Endothelial cell of umbilical vein (primary cell): ENCODE measurements around the gene ICE2. TPM values are rescaled to one million over a fixed set of nuclear protein-coding genes. Genes with fewer than 3 reads are reported as not detected.

ENCODE experiments used
- BruUV-seq: library from RNA; stranded (reverse); fragments of 400-500 nt; replicated peaks from 2 replicates; lab custom pipeline; 2021; lab: Mats Ljungman, UMichigan
- CTCF ChIA-PET: fragments of 300-600, 350-600 bp; sonication (Branson Sonifier 250); formaldehyde crosslinking; loops from one replicate; lab custom pipeline; 2021; ENCODE audit warnings: antibody characterized with exemption, inconsistent platforms; lab: Charles Lee
- POLR2A ChIA-PET: fragments of 300-600, 350-600 bp; sonication (Branson Sonifier 250); formaldehyde crosslinking; loops from one replicate; lab custom pipeline; 2021; ENCODE audit warnings: antibody characterized with exemption, inconsistent platforms; lab: Charles Lee
- DNase-seq: peaks from one replicate; pipeline ENCODE4 v3.0.0-alpha.2; 2011; ENCODE audit warnings: low read depth, low spot score
- FAIRE-seq: peaks from 2 replicates; lab custom pipeline; 2011; peaks lifted over from hg19 to GRCh38; lab: Jason Lieb, UNC
- H2AFZ ChIP-seq: 2 replicates; pipeline ENCODE4 v1.6.0; 2012; ENCODE audit warnings: low read depth, low read length, control low read depth, inconsistent platforms
- H3K27ac ChIP-seq: 2 replicates; pipeline ENCODE4 v1.5.1; 2011; ENCODE audit warnings: low read depth, mild to moderate bottlenecking, control low read depth, low read length, moderate library complexity; ENCODE audit not compliant: insufficient read depth
- H3K27me3 ChIP-seq, 2 experiments: 2 replicates each; pipeline versions ENCODE4 v1.6.0 to v1.6.1; 2011; ENCODE audit warnings: low read length in 2 of 2, mixed read lengths in 1 of 2; ENCODE audit not compliant: control insufficient read depth in 2 of 2, insufficient read depth in 2 of 2
- H3K36me3 ChIP-seq, 2 experiments: 2 replicates in 1 of 2; 3 replicates in 1 of 2; pipeline ENCODE4 v1.5.1; 2011; ENCODE audit warnings: low read length in 2 of 2, mild to moderate bottlenecking in 1 of 2, moderate library complexity in 1 of 2; ENCODE audit not compliant: control insufficient read depth in 2 of 2, insufficient read depth in 2 of 2; ENCODE audit errors: extremely low read depth in 1 of 2
- H3K4me1 ChIP-seq: 3 replicates; pipeline ENCODE4 v1.5.1; 2011; ENCODE audit warnings: mild to moderate bottlenecking, low read length; ENCODE audit not compliant: control insufficient read depth, insufficient read depth; ENCODE audit errors: extremely low read depth
- H3K4me2 ChIP-seq: 2 replicates; pipeline ENCODE4 v1.6.1; 2011; ENCODE audit warnings: low read length, control low read depth, mixed read lengths; ENCODE audit not compliant: insufficient read depth
- H3K4me3 ChIP-seq, 3 experiments: fragments of 200-600 bp in 1 of 3; sonication (generic), shearing (Covaris generic) in 1 of 3; replicated peaks in 1 of 3; 2 replicates each; pipeline ENCODE4 v1.5.1; 2011 to 2016; ENCODE audit warnings: control low read depth in 3 of 3, low read length in 3 of 3, mild to moderate bottlenecking in 2 of 3, inconsistent platforms in 1 of 3, low read depth in 1 of 3, moderate library complexity in 1 of 3; ENCODE audit not compliant: insufficient read depth in 1 of 3
- H3K79me2 ChIP-seq: 2 replicates; pipeline ENCODE4 v1.6.0; 2012; ENCODE audit warnings: low read length, inconsistent platforms; ENCODE audit not compliant: control insufficient read depth, insufficient read depth
- H3K9ac ChIP-seq: replicated peaks from 2 replicates; pipeline ENCODE3; 2011; ENCODE audit warnings: low read length, control low read depth; ENCODE audit not compliant: insufficient read depth; ENCODE audit errors: extremely low read depth
- H3K9me1 ChIP-seq: replicated peaks from 3 replicates; pipeline ENCODE4 v1.6.0; 2011; ENCODE audit warnings: mild to moderate bottlenecking, low read length; ENCODE audit not compliant: control insufficient read depth, insufficient read depth; ENCODE audit errors: extremely low read depth
- H3K9me3 ChIP-seq: replicated peaks from 2 replicates; pipeline ENCODE4 v1.5.1; 2012; ENCODE audit warnings: low read length, inconsistent platforms; ENCODE audit not compliant: control insufficient read depth, insufficient read depth
- H4K20me1 ChIP-seq: replicated peaks from 2 replicates; pipeline ENCODE3; 2011; ENCODE audit warnings: mild to moderate bottlenecking, low read length; ENCODE audit not compliant: control insufficient read depth, insufficient read depth; ENCODE audit errors: extremely low read depth
- EZH2 ChIP-seq: IDR thresholded peaks from 2 replicates; pipeline ENCODE4 v1.6.1; 2012; ENCODE audit warnings: borderline replicate concordance, low read depth, mild to moderate bottlenecking, moderate library complexity, low read length, inconsistent platforms; ENCODE audit not compliant: severe bottlenecking
- FOS ChIP-seq: IDR thresholded peaks from 2 replicates; pipeline ENCODE4 v1.6.1; 2011; ENCODE audit warnings: mild to moderate bottlenecking, low read length, moderate library complexity, borderline replicate concordance; ENCODE audit not compliant: insufficient read depth
- GATA2 ChIP-seq: IDR thresholded peaks from 2 replicates; pipeline ENCODE4 v1.7.0; 2011; ENCODE audit warnings: low read depth, mild to moderate bottlenecking, moderate library complexity, mixed read lengths, low read length; ENCODE audit not compliant: insufficient read length, insufficient read depth
- JUN ChIP-seq: IDR thresholded peaks from 2 replicates; pipeline ENCODE4 v1.6.1; 2011; ENCODE audit warnings: borderline replicate concordance, low read depth; ENCODE audit not compliant: insufficient read length, insufficient read depth
- MYC ChIP-seq: IDR thresholded peaks from one replicate; pipeline ENCODE4 v1.6.1; 2011; ENCODE audit warnings: mild to moderate bottlenecking, low read depth, low read length
- POLR2A ChIP-seq: IDR thresholded peaks from 2 replicates; pipeline ENCODE4 v1.6.1; 2012; ENCODE audit warnings: low read depth, mild to moderate bottlenecking, control low read depth, low read length
- POLR2AphosphoS5 ChIP-seq: IDR thresholded peaks from 2 replicates; pipeline ENCODE4 v1.6.1; 2012; ENCODE audit warnings: low read depth, mild to moderate bottlenecking, control low read depth, low read length, moderate library complexity; ENCODE audit not compliant: insufficient read depth
- dilution Hi-C: fragments of 300-500 bp; cut with MboI; formaldehyde crosslinking; loops from one replicate; pipeline ENCODE4 v1.15.0; 2019; ENCODE audit warnings: low sequenced_read_pairs; ENCODE audit not compliant: extremely low pct_ligation_motif_present
- intact Hi-C: fragments of 100-400 bp; cut with micrococcal nuclease; formaldehyde crosslinking; loops from one replicate; pipeline ENCODE4 v1.10.0; 2022
- polyA plus RNA-seq, 4 experiments: library from polyadenylated mRNA; depleted of rRNA in 3 of 4; stranded (reverse) in 3 of 4; unstranded in 1 of 4; fragments of >200 nt; gene quantifications; 2 replicates each; pipeline versions ENCODE4 v1.2.1 to v1.2.3, GENCODE V29; 2011 to 2012; ENCODE audit warnings: missing spikeins in 1 of 4
- total RNA-seq: library from RNA; stranded (reverse); gene quantifications from 2 replicates; pipeline ENCODE4 v1.2.3, GENCODE V29; 2021
- TF ChIP-seq, protein P1 (sequence below): IDR thresholded peaks from 2 replicates; pipeline ENCODE4 v1.6.1; 2011; ENCODE audit not compliant: insufficient read depth, insufficient read length
- TF ChIP-seq, protein P2 (sequence below), 2 donors: IDR thresholded peaks; 1 replicate in 1 of 2; 2 replicates in 1 of 2; pipeline ENCODE4 v1.5.1; 2011; ENCODE audit warnings: low read length in 2 of 2, mild to moderate bottlenecking in 2 of 2, moderate library complexity in 2 of 2, control low read depth in 1 of 2, inconsistent platforms in 1 of 2, low read depth in 1 of 2; ENCODE audit not compliant: insufficient read depth in 1 of 2; ENCODE audit errors: extremely low read depth in 1 of 2

ICE2 gene
- total and polyA plus RNA-seq, 2 donors (not counting 3 experiments of a cell fraction or from before 2014, with no cell fraction given) = 22.1 to 57.0 TPM

DNA sequence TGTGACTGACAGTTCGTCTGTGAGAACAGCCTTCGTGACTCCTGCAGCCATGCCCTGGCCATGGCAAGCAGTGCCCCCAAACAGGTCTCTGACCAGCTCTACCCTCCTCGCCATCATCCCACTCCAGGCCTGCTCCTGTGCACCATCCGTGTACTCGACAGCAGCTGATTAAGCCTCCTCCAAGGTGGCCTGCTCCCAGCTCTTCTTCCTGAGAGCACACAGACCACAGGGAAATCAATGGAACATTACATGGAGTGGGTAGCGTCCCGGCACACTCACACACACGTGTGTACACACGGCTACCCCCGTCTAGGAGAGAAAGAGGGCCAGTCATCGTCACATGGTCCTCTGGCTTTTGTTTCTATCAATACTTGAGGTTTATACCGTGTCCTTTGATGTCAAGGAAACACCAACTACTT is 102.3 kb downstream of the ICE2 start:
- no peak overlapping the region for H3K4me2 ChIP-seq
- H4K20me1 ChIP-seq = peaks cover 4% of the 10 kb centered on the region
- CTCF ChIA-PET = interaction anchor here (1.0 to 5.2 kb wide), 4 partner anchors 10 to 68 kb away, joined by 3 to 68 read pairs (median 4); no protein-coding TSS in a partner anchor
- TF ChIP-seq GATA2 (no peak), POLR2AphosphoS5 (peak; percentile 67)
- peaks cover 85% of the 10 kb centered on the region for H3K4me1 ChIP-seq
- no peak for DNase-seq
- no peaks in the 10 kb centered on the region for H3K9me3 ChIP-seq
- H3K79me2 ChIP-seq = peaks cover 69% of the 10 kb centered on the region
- dilution Hi-C loops (no loop called here), intact Hi-C loops (no loop called here)
- H3K36me3 ChIP-seq = peaks cover 34 to 54% of the 10 kb centered on the region in 2 experiments
- H3K9ac ChIP-seq = peak overlapping the region; percentile 0
- FAIRE-seq = no peak
- no TSS peak for BruUV-seq
- POLR2A ChIA-PET = interaction anchor here (1.5 kb wide), 1 partner anchor 21 kb away, joined by 5 read pairs; the partner anchor contains the start of gene ANXA2
- H3K4me3 ChIP-seq = no peak overlapping the region
- no peak overlapping the region for H2AFZ ChIP-seq
- H3K27ac ChIP-seq = peak overlapping the region; percentile 54
- no peaks in the 10 kb centered on the region for H3K27me3 ChIP-seq
- H3K9me1 ChIP-seq = no peaks in the 10 kb centered on the region

DNA sequence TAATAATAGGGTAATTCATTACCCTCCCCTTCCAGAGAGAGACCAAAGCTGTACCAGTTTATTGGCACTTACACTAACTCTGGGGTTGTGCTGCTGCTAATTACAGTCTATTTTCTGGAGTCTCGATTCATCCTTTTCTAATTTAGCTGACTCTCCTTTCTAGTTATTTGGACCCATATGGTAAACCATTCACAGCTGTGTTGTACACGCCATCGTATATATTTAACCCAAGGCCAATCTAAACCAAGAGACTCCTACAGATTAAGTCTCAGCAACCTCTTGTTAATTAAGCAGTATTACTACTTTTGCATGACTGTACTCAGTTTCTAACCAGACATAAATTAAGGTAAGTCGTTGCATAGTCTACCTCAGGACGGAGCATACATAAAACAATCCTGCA is 103.6 kb downstream of the ICE2 start:
- peaks cover 57% of the 10 kb centered on the region for H3K79me2 ChIP-seq
- BruUV-seq = no TSS peak
- no peak for DNase-seq
- no peak for FAIRE-seq
- intact Hi-C loops (no loop called here), dilution Hi-C loops (no loop called here)
- H3K27ac ChIP-seq = peak overlapping the region; percentile 98
- peaks cover 85% of the 10 kb centered on the region for H3K4me1 ChIP-seq
- ChIA-PET CTCF (interaction anchor here (0.8 to 5.2 kb wide), 10 partner anchors 9 to 145 kb away, joined by 3 to 68 read pairs (median 3); no protein-coding TSS in a partner anchor), POLR2A (interaction anchor here (0.6 to 1.8 kb wide), 5 partner anchors 16 to 21 kb away, joined by 3 to 10 read pairs (median 4); no protein-coding TSS in a partner anchor)
- no peaks in the 10 kb centered on the region for H3K27me3 ChIP-seq
- no peak overlapping the region for H2AFZ ChIP-seq
- H3K36me3 ChIP-seq = peaks cover 27 to 44% of the 10 kb centered on the region in 2 experiments
- H3K9me3 ChIP-seq = no peaks in the 10 kb centered on the region
- TF ChIP-seq POLR2A (no peak), POLR2AphosphoS5 (no peak), JUN (no peak), MYC (no peak), FOS (no peak), EZH2 (no peak), GATA2 (no peak)
- TF ChIP-seq, protein P1, sequence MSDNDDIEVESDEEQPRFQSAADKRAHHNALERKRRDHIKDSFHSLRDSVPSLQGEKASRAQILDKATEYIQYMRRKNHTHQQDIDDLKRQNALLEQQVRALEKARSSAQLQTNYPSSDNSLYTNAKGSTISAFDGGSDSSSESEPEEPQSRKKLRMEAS = no peak
- TF ChIP-seq, protein P2, sequence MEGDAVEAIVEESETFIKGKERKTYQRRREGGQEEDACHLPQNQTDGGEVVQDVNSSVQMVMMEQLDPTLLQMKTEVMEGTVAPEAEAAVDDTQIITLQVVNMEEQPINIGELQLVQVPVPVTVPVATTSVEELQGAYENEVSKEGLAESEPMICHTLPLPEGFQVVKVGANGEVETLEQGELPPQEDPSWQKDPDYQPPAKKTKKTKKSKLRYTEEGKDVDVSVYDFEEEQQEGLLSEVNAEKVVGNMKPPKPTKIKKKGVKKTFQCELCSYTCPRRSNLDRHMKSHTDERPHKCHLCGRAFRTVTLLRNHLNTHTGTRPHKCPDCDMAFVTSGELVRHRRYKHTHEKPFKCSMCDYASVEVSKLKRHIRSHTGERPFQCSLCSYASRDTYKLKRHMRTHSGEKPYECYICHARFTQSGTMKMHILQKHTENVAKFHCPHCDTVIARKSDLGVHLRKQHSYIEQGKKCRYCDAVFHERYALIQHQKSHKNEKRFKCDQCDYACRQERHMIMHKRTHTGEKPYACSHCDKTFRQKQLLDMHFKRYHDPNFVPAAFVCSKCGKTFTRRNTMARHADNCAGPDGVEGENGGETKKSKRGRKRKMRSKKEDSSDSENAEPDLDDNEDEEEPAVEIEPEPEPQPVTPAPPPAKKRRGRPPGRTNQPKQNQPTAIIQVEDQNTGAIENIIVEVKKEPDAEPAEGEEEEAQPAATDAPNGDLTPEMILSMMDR (IDR thresholded peaks at IDR 0.05; ENCODE audit: extremely low read depth in 1 of 2, insufficient read depth in 1 of 2, low read depth in 1 of 2, low read length in 2 of 2) = no peak
- H3K4me3 ChIP-seq = no peak overlapping the region
- peak overlapping the region; percentile 81 for H3K9ac ChIP-seq
- no peaks in the 10 kb centered on the region for H3K9me1 ChIP-seq
- H4K20me1 ChIP-seq = peaks cover 4% of the 10 kb centered on the region
- peak overlapping the region; percentile 39 for H3K4me2 ChIP-seq
